ENCODE data around the gene LGALS7B.
"Not testable (repeated sequence)": the region's sequence is repeated elsewhere in the genome, so short reads cannot be mapped to it uniquely, and the experiment has no call there.

DNA sequence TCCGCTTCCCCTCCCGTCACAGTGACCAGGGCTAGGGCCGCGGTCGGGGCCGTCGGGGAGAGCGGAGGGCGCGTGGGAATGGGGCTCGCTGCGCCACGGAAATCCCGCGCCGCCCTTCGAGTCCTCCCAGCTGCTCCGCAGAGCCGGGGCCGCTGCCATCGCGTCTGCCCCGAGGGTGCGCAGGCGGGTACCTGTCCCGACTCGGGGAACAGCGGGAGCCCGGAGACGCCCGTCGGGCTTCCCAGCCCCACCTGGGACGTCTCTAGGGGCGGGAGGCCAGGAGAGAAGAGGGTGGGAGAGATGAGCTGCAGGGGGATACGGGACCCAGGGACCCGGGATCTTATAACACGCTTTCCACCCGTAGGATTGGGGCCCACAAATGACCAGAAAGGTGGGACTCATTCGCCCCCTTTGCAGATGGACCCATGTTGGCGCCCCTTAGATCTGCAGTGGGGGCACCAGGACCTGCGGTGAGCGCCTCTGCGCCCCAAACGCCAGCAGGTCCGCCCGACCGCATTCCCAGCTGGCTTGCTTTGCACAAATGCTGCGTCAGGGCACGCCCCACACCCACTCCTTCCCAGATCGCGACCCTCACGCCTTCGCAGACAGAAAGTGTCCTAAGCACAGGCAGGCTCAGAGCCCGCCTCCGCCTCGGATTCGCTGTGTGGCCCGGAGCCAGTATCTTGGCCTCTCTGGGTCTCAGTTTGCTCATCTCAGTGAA, 18.6 kb upstream of the LGALS7B start:
- TF ChIP-seq, protein P1, sequence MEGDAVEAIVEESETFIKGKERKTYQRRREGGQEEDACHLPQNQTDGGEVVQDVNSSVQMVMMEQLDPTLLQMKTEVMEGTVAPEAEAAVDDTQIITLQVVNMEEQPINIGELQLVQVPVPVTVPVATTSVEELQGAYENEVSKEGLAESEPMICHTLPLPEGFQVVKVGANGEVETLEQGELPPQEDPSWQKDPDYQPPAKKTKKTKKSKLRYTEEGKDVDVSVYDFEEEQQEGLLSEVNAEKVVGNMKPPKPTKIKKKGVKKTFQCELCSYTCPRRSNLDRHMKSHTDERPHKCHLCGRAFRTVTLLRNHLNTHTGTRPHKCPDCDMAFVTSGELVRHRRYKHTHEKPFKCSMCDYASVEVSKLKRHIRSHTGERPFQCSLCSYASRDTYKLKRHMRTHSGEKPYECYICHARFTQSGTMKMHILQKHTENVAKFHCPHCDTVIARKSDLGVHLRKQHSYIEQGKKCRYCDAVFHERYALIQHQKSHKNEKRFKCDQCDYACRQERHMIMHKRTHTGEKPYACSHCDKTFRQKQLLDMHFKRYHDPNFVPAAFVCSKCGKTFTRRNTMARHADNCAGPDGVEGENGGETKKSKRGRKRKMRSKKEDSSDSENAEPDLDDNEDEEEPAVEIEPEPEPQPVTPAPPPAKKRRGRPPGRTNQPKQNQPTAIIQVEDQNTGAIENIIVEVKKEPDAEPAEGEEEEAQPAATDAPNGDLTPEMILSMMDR (IDR thresholded peaks at IDR 0.05) = not testable (repeated sequence)
- TF ChIP-seq POLR2A, POLR2AphosphoS5, EP300 (IDR thresholded peaks at IDR 0.05): not testable (repeated sequence)
